SK-N-SH (cell line): ENCODE data around the gene GPR15. TPM values are rescaled to one million over a fixed set of nuclear protein-coding genes. Genes with fewer than 3 reads are reported as not detected.

Experiments
- CTCF ChIA-PET: fragments of 300-600, 350-600 bp; formaldehyde crosslinking; extraction: SDS; loops from one replicate; lab custom pipeline; 2021; lab: Yijun Ruan, JAX
- POLR2A ChIA-PET: fragments of 350-600 bp; sonication (Branson Sonifier 250); formaldehyde crosslinking; extraction: SDS; loops from one replicate; lab custom pipeline; 2020; ENCODE audit warnings: antibody characterized with exemption, inconsistent platforms; lab: Yijun Ruan, JAX
- DNase-seq: peaks from one replicate; pipeline ENCODE4 v3.0.0; 2012
- H2AFZ ChIP-seq: fragments of 200-600 bp; sonication (generic); 2 replicates; pipeline ENCODE4 v1.8.1; 2016; ENCODE audit warnings: antibody characterized with exemption, mild to moderate bottlenecking, low read depth
- H3F3A ChIP-seq: fragments of 200-600 bp; sonication (generic); replicated peaks from 2 replicates; pipeline ENCODE3; 2016; ENCODE audit warnings: antibody characterized with exemption, mild to moderate bottlenecking; ENCODE audit not compliant: insufficient read depth
- H3K27ac ChIP-seq, 2 experiments: fragments of 200-500 bp in 1 of 2; fragments of 200-600 bp in 1 of 2; sonication (Bioruptor generic) in 1 of 2; sonication (generic), shearing (Covaris generic) in 1 of 2; 2 replicates each; pipeline versions ENCODE4 v1.5.1 to v1.6.1; 2014 to 2016; ENCODE audit warnings: low read depth in 2 of 2, inconsistent platforms in 1 of 2, low read length in 1 of 2, mild to moderate bottlenecking in 1 of 2, mixed read lengths in 1 of 2
- H3K27me3 ChIP-seq: fragments of 200-600 bp; sonication (generic), shearing (Covaris generic); 2 replicates; pipeline ENCODE4 v1.6.1; 2016; ENCODE audit warnings: mixed run types; ENCODE audit not compliant: insufficient read depth
- H3K36me3 ChIP-seq, 2 experiments: fragments of 200-500 bp in 1 of 2; fragments of 200-600 bp in 1 of 2; sonication (Bioruptor generic) in 1 of 2; sonication (generic) in 1 of 2; replicated peaks in 1 of 2; 2 replicates each; pipeline versions ENCODE3 to v1.5.1; 2014 to 2016; ENCODE audit warnings: low read length in 1 of 2, mild to moderate bottlenecking in 1 of 2; ENCODE audit not compliant: insufficient read depth in 2 of 2, control insufficient read depth in 1 of 2
- H3K4me1 ChIP-seq, 2 experiments: fragments of 200-500 bp in 1 of 2; fragments of 200-600 bp in 1 of 2; sonication (Bioruptor generic) in 1 of 2; sonication (generic), shearing (Covaris generic) in 1 of 2; 2 replicates each; pipeline versions ENCODE4 v1.5.1 to v1.6.1; 2014 to 2016; ENCODE audit warnings: low read depth in 1 of 2, low read length in 1 of 2, mixed run types in 1 of 2; ENCODE audit not compliant: insufficient read depth in 2 of 2, control insufficient read depth in 1 of 2
- H3K4me2 ChIP-seq: fragments of 200-600 bp; sonication (generic), shearing (Covaris generic); 2 replicates; pipeline ENCODE4 v1.6.1; 2017; ENCODE audit warnings: mixed run types
- H3K4me3 ChIP-seq, 2 experiments: fragments of 200-500 bp in 1 of 2; fragments of 200-600 bp in 1 of 2; sonication (Bioruptor generic) in 1 of 2; sonication (generic), shearing (Covaris generic) in 1 of 2; 2 replicates each; pipeline versions ENCODE4 v1.5.1 to v1.8.1; 2014 to 2016; ENCODE audit warnings: low read depth in 2 of 2, inconsistent platforms in 1 of 2, low read length in 1 of 2, mild to moderate bottlenecking in 1 of 2, mixed read lengths in 1 of 2, moderate library complexity in 1 of 2
- H3K79me2 ChIP-seq: fragments of 200-600 bp; sonication (generic); 2 replicates; pipeline ENCODE4 v1.8.1; 2017; ENCODE audit warnings: mild to moderate bottlenecking; ENCODE audit not compliant: insufficient read depth
- H3K9ac ChIP-seq: fragments of 200-600 bp; sonication (generic); 2 replicates; pipeline ENCODE4 v1.6.1; 2017; ENCODE audit warnings: mixed run types
- H3K9me2 ChIP-seq: fragments of 200-600 bp; sonication (generic); 2 replicates; pipeline ENCODE4 v1.6.1; 2017; ENCODE audit warnings: mixed run types
- H3K9me3 ChIP-seq: fragments of 200-600 bp; sonication (generic); 2 replicates; pipeline ENCODE4 v1.6.1; 2017; ENCODE audit warnings: mixed run types, mild to moderate bottlenecking, moderate library complexity
- H4K20me1 ChIP-seq: fragments of 200-600 bp; sonication (generic); 2 replicates; pipeline ENCODE4 v1.6.1; 2017; ENCODE audit warnings: mild to moderate bottlenecking, mixed run types; ENCODE audit not compliant: insufficient read depth
- CTCF ChIP-seq: fragments of 200-600 bp; sonication (generic); IDR thresholded peaks from 2 replicates; pipeline ENCODE4 v1.6.1; 2017; ENCODE audit warnings: antibody characterized with exemption, mild to moderate bottlenecking, moderate library complexity
- IRF3 ChIP-seq: fragments of 150-350 bp; IDR thresholded peaks from 2 replicates; pipeline ENCODE4 v1.6.1; 2016; ENCODE audit warnings: mild to moderate bottlenecking, low read depth, low read length
- MAX ChIP-seq: IDR thresholded peaks from 2 replicates; pipeline ENCODE4 v1.4.0; 2012; ENCODE audit warnings: low read depth
- RAD21 ChIP-seq: IDR thresholded peaks from 2 replicates; pipeline ENCODE4 v1.6.1; 2012; ENCODE audit warnings: mild to moderate bottlenecking, low read length
- REST ChIP-seq: IDR thresholded peaks from 2 replicates; pipeline ENCODE4 v1.6.1; 2012; ENCODE audit warnings: mild to moderate bottlenecking, low read depth, low read length, moderate library complexity
- SIN3A ChIP-seq: IDR thresholded peaks from 2 replicates; pipeline ENCODE4 v1.6.1; 2012; ENCODE audit warnings: low read depth, mild to moderate bottlenecking, low read length, moderate library complexity, borderline replicate concordance
- TAF1 ChIP-seq: IDR thresholded peaks from 2 replicates; pipeline ENCODE4 v1.6.1; 2012; ENCODE audit warnings: low read depth, mild to moderate bottlenecking, low read length, moderate library complexity, borderline replicate concordance
- TEAD4 ChIP-seq: IDR thresholded peaks from 2 replicates; pipeline ENCODE4 v1.4.0; 2012; ENCODE audit warnings: mild to moderate bottlenecking, borderline replicate concordance; ENCODE audit not compliant: insufficient read depth
- USF2 ChIP-seq: fragments of 150-350 bp; IDR thresholded peaks from 2 replicates; pipeline ENCODE4 v1.6.1; 2017; ENCODE audit warnings: antibody characterized with exemption, low read length, low read depth, borderline replicate concordance
- YY1 ChIP-seq: IDR thresholded peaks from 2 replicates; pipeline ENCODE4 v1.4.0; 2012; ENCODE audit warnings: low read depth, mild to moderate bottlenecking
- ZBTB33 ChIP-seq: IDR thresholded peaks from 2 replicates; pipeline ENCODE4 v1.4.0; 2012; ENCODE audit warnings: low read depth, borderline replicate concordance
- WGBS: methylation state at CpG from one replicate; pipeline ENCODE4 v1.1.6; 2017; ENCODE audit warnings: low lambda C conversion rate; 5-methylcytosine and 5-hydroxymethylcytosine counted together
- polyA plus RNA-seq, 3 experiments: library from polyadenylated mRNA; depleted of rRNA; stranded (reverse); fragments of >200 nt; gene quantifications; 2 replicates each; pipeline ENCODE4 v1.2.3, GENCODE V29; 2012

GPR15 gene
- polyA plus RNA-seq (2012; rRNA removed), result not detected in 2 replicates
- not detected in 2 replicates for polyA plus RNA-seq (2012; cell fraction: cytosol; rRNA removed)
- polyA plus RNA-seq (2012; cell fraction: nucleus; rRNA removed), result not detected in 2 replicates

- no peaks in the 10 kb centered on the region for H3K9me3 ChIP-seq
- H3K9ac ChIP-seq, result no peak within 1 kb of the TSS
- no peaks in the 10 kb centered on the region; a peak in 1 of 4 replicates for H3K4me1 ChIP-seq
- no peak within 1 kb of the TSS for H3K27ac ChIP-seq
- no peak within 1 kb of the TSS for H3K4me3 ChIP-seq
- no peaks in the 10 kb centered on the region for H3K9me2 ChIP-seq
- no peak within 1 kb of the TSS for H3K4me2 ChIP-seq
- TF ChIP-seq IRF3, result no peak
- TF ChIP-seq TEAD4, result no peak
- H2AFZ ChIP-seq, result no peak within 1 kb of the TSS
- no peak for DNase-seq
- ChIA-PET CTCF (no interaction called here), POLR2A (no interaction called here)
- 37% methylated on average over 7 of the region's 7 CpGs for WGBS
- H3F3A ChIP-seq, result no peaks in the 10 kb centered on the region
- H4K20me1 ChIP-seq, result no peaks in the 10 kb centered on the region
- no peaks in the 10 kb centered on the region for H3K79me2 ChIP-seq
- peaks cover 7% of the 10 kb centered on the region; the same call in 1 of the 2 replicates for H3K27me3 ChIP-seq
- no peaks in the 10 kb centered on the region for H3K36me3 ChIP-seq
These were observed at the start of gene GPR15 for GRCh38 chr3:98531622-98532274. TSS of gene GPR15 (plus strand) at chr3:98531978. CDS start at chr3:98532034, 56 bp downstream.

GRCh38 chr3:98482717-98483482, 48.9 kb upstream of the GPR15 start:
- H3K4me1 ChIP-seq, result no peaks in the 10 kb centered on the region
- no peaks in the 10 kb centered on the region for H3K36me3 ChIP-seq
- no peaks in the 10 kb centered on the region for H3K79me2 ChIP-seq
- 0% methylated on average over 2 of the region's 3 CpGs for WGBS
- H3K4me3 ChIP-seq, result no peak overlapping the region
- no peak overlapping the region for H2AFZ ChIP-seq
- H3K27me3 ChIP-seq, result no peaks in the 10 kb centered on the region
- no peaks in the 10 kb centered on the region for H4K20me1 ChIP-seq
- H3K27ac ChIP-seq, result no peak overlapping the region
- ChIA-PET POLR2A (interaction anchor here (0.9 kb wide), 1 partner anchor 40 kb away, joined by 4 read pairs; the partner anchor contains the start of gene CLDND1), CTCF (no interaction called here)
- DNase-seq, result no peak
- no peak overlapping the region for H3K4me2 ChIP-seq
- H3K9ac ChIP-seq, result no peak overlapping the region
- no peaks in the 10 kb centered on the region for H3K9me2 ChIP-seq
- no peaks in the 10 kb centered on the region for H3F3A ChIP-seq
- no peaks in the 10 kb centered on the region for H3K9me3 ChIP-seq
- no peak for TF ChIP-seq RAD21
- no peak for TF ChIP-seq MAX
- TF ChIP-seq SIN3A, result no peak
- no peak for TF ChIP-seq USF2
- TF ChIP-seq IRF3, result no peak
- TF ChIP-seq ZBTB33, result no peak
- no peak for TF ChIP-seq REST
- no peak for TF ChIP-seq YY1
- no peak for TF ChIP-seq TAF1
- TF ChIP-seq CTCF, result no peak
